A549 (cell line): ENCODE data around the gene SLIT3. TPM values are rescaled to one million over a fixed set of nuclear protein-coding genes. Genes with fewer than 3 reads are reported as not detected.

Experiments
- ATAC-seq, 2 experiments: fragments of 200-7000 bp in 1 of 2; fragments of >200 bp in 1 of 2; cut with Nextera tagmentation in 1 of 2; cut with Tn5 transposase in 1 of 2; 3 replicates each; pipeline versions ENCODE4 v1.8.0 to v1.9.1; 2018 to 2020; ENCODE audit warnings: mild to moderate bottlenecking in 1 of 2, moderate library complexity in 1 of 2
- CTCF ChIA-PET: fragments of 300-600 bp; sonication (Branson Sonifier 250); formaldehyde crosslinking; extraction: SDS; loops from one replicate; lab custom pipeline; 2021; ENCODE audit warnings: antibody characterized with exemption, inconsistent platforms; lab: Yijun Ruan, JAX
- POLR2A ChIA-PET: fragments of 350-600 bp; formaldehyde crosslinking; extraction: SDS; loops from one replicate; lab custom pipeline; 2021; ENCODE audit warnings: antibody characterized with exemption, inconsistent platforms; lab: Yijun Ruan, JAX
- DNase-seq, 2 experiments: peaks; one replicate each; pipeline versions ENCODE4 v3.0.0 to v3.0.0-alpha.2; 2011 to 2016; ENCODE audit warnings: low read depth in 1 of 2, low spot score in 1 of 2
- FAIRE-seq: peaks from 2 replicates; lab custom pipeline; 2011; peaks lifted over from hg19 to GRCh38; lab: Jason Lieb, UNC
- H3K27ac ChIP-seq, 2 experiments: fragments of >200 bp; sonication (Bioruptor Twin); formaldehyde crosslinking; 3 replicates each; pipeline ENCODE4 v1.5.1; 2016 to 2017
- H3K4me1 ChIP-seq: fragments of >200 bp; sonication (Bioruptor Twin); formaldehyde crosslinking; 3 replicates; pipeline ENCODE4 v1.6.1; 2016
- H3K4me2 ChIP-seq: fragments of >200 bp; sonication (Bioruptor Twin); formaldehyde crosslinking; 3 replicates; pipeline ENCODE4 v1.6.1; 2016
- H3K4me3 ChIP-seq: fragments of >200 bp; sonication (Bioruptor Twin); formaldehyde crosslinking; 3 replicates; pipeline ENCODE4 v1.5.1; 2016
- H3K9me3 ChIP-seq: fragments of >200 bp; sonication (Bioruptor Twin); formaldehyde crosslinking; 3 replicates; pipeline ENCODE4 v1.6.1; 2016
- BHLHE40 ChIP-seq: IDR thresholded peaks from 2 replicates; pipeline ENCODE4 v1.6.1; 2012; ENCODE audit warnings: low read depth, low read length, inconsistent platforms
- CBX8 ChIP-seq: fragments of 200-600 bp; sonication (generic); IDR thresholded peaks from 2 replicates; pipeline ENCODE4 v1.6.1; 2016
- CEBPB ChIP-seq, 2 experiments: fragments of >200 bp in 1 of 2; sonication (Bioruptor Twin) in 1 of 2; formaldehyde crosslinking in 1 of 2; IDR thresholded peaks; 2 replicates each; pipeline ENCODE4 v1.6.1; 2012 to 2016
- CHD4 ChIP-seq: fragments of 200-600 bp; sonication (generic); IDR thresholded peaks from 2 replicates; pipeline ENCODE4 v1.6.1; 2016; ENCODE audit warnings: antibody characterized with exemption, mild to moderate bottlenecking, borderline replicate concordance
- EHF ChIP-seq: fragments of 250-450 bp; sonication (Bioruptor Pico); IDR thresholded peaks from 2 replicates; pipeline ENCODE4 v1.5.0; 2020; ENCODE audit warnings: mild to moderate bottlenecking
- ESRRA ChIP-seq: fragments of 150-350 bp; IDR thresholded peaks from 2 replicates; pipeline ENCODE4 v1.6.1; 2014; ENCODE audit warnings: mild to moderate bottlenecking, low read length, borderline replicate concordance
- HDAC2 ChIP-seq: fragments of 200-600 bp; sonication (generic); IDR thresholded peaks from 2 replicates; pipeline ENCODE4 v1.6.1; 2016
- HEYL ChIP-seq: fragments of 250-450 bp; sonication (Bioruptor Pico); IDR thresholded peaks from 2 replicates; pipeline ENCODE4 v1.8.0; 2021; ENCODE audit warnings: mild to moderate bottlenecking, moderate library complexity
- HOXB13 ChIP-seq: fragments of 250-450 bp; sonication (Bioruptor Pico); IDR thresholded peaks from 2 replicates; pipeline ENCODE4 v1.5.0; 2020; ENCODE audit warnings: low read depth, mild to moderate bottlenecking, moderate library complexity
- HOXB5 ChIP-seq: fragments of 250-450 bp; sonication (Bioruptor Pico); IDR thresholded peaks from 2 replicates; pipeline ENCODE4 v1.5.0; 2020; ENCODE audit warnings: mild to moderate bottlenecking, moderate library complexity
- JUN ChIP-seq, 2 experiments: fragments of >200 bp; sonication (Bioruptor Twin); formaldehyde crosslinking; IDR thresholded peaks; 2 replicates in 1 of 2; 3 replicates in 1 of 2; pipeline ENCODE4 v1.6.1; 2016 to 2017
- JUNB ChIP-seq: fragments of >200 bp; sonication (Bioruptor Twin); formaldehyde crosslinking; IDR thresholded peaks from 2 replicates; pipeline ENCODE4 v1.6.1; 2016
- NFE2L2 ChIP-seq: fragments of 150-350 bp; conservative IDR thresholded peaks from 2 replicates; pipeline ENCODE4 v1.6.1; 2014; ENCODE audit warnings: low read length
- RAD21 ChIP-seq, 2 experiments: fragments of >200 bp in 1 of 2; sonication (Bioruptor Twin) in 1 of 2; formaldehyde crosslinking in 1 of 2; IDR thresholded peaks in 1 of 2; conservative IDR thresholded peaks in 1 of 2; 2 replicates in 1 of 2; 3 replicates in 1 of 2; pipeline ENCODE4 v1.6.1; 2012 to 2018; ENCODE audit warnings: inconsistent platforms in 1 of 2
- RARB ChIP-seq: fragments of 250-450 bp; sonication (Bioruptor Pico); IDR thresholded peaks from 2 replicates; pipeline ENCODE4 v1.8.0; 2021; ENCODE audit warnings: mild to moderate bottlenecking, moderate library complexity
- RCOR1 ChIP-seq: fragments of 150-350 bp; IDR thresholded peaks from 2 replicates; pipeline ENCODE4 v1.6.1; 2014; ENCODE audit warnings: antibody characterized with exemption, low read length, low read depth
- RNF2 ChIP-seq: fragments of 200-600 bp; sonication (generic); IDR thresholded peaks from 2 replicates; pipeline ENCODE4 v1.6.1; 2016; ENCODE audit warnings: low read depth, mild to moderate bottlenecking, antibody characterized with exemption, moderate library complexity, borderline replicate concordance
- SREBF2 ChIP-seq: fragments of 450-650 bp; IDR thresholded peaks from 2 replicates; pipeline ENCODE4 v1.6.1; 2014; ENCODE audit warnings: mild to moderate bottlenecking, moderate library complexity
- ZC3H11A ChIP-seq: fragments of 450-650 bp; IDR thresholded peaks from 2 replicates; pipeline ENCODE4 v1.6.1; 2014; ENCODE audit warnings: antibody characterized with exemption, mild to moderate bottlenecking
- ZNF302 ChIP-seq: fragments of 250-450 bp; sonication (Bioruptor Pico); IDR thresholded peaks from 2 replicates; pipeline ENCODE4 v1.9.0; 2021; ENCODE audit warnings: inconsistent platforms, mild to moderate bottlenecking, moderate library complexity
- WGBS: methylation state at CpG from one replicate; pipeline ENCODE4 v1.1.6; 2017; ENCODE audit errors: missing lambda C conversion rate; 5-methylcytosine and 5-hydroxymethylcytosine counted together
- polyA plus RNA-seq, 4 experiments: library from polyadenylated mRNA; depleted of rRNA in 3 of 4; stranded (reverse); fragments of >200 nt; fragmentation: RNase III in 1 of 4; extraction: RNeasy Plus Mini Kit Qiagen cat#74134 plus additional on column Dnase treatment in 1 of 4; gene quantifications; 2 replicates in 3 of 4; 3 replicates in 1 of 4; pipeline ENCODE4 v1.2.3, GENCODE V29; 2011 to 2017
- TF ChIP-seq, protein P1 (sequence below): fragments of 150-350 bp; IDR thresholded peaks from 2 replicates; pipeline ENCODE4 v1.6.1; 2014; ENCODE audit warnings: low read depth, mild to moderate bottlenecking, low read length
- TF ChIP-seq, protein P2 (sequence below): IDR thresholded peaks from 2 replicates; pipeline ENCODE4 v1.6.1; 2012
- TF ChIP-seq, protein P3 (sequence below): fragments of 250-450 bp; sonication (Bioruptor Pico); IDR thresholded peaks from 2 replicates; pipeline ENCODE4 v1.5.0; 2020; ENCODE audit warnings: low read depth, mild to moderate bottlenecking, moderate library complexity
- TF ChIP-seq, protein P4 (sequence below): fragments of >200 bp; sonication (Bioruptor Twin); formaldehyde crosslinking; IDR thresholded peaks from 2 replicates; pipeline ENCODE4 v1.6.1; 2016
- TF ChIP-seq, protein P5 (sequence below): IDR thresholded peaks from 2 replicates; pipeline ENCODE4 v1.6.1; 2012
- TF ChIP-seq, protein P6 (sequence below): fragments of 250-450 bp; sonication (Bioruptor Pico); IDR thresholded peaks from 2 replicates; pipeline ENCODE4 v1.5.0; 2021; ENCODE audit warnings: mild to moderate bottlenecking, moderate library complexity, borderline replicate concordance

Gene SLIT3
- polyA plus RNA-seq, 2 of the 4 experiments (the other 2 are of a cell fraction): 12.7 to 22.9 TPM

DNA sequence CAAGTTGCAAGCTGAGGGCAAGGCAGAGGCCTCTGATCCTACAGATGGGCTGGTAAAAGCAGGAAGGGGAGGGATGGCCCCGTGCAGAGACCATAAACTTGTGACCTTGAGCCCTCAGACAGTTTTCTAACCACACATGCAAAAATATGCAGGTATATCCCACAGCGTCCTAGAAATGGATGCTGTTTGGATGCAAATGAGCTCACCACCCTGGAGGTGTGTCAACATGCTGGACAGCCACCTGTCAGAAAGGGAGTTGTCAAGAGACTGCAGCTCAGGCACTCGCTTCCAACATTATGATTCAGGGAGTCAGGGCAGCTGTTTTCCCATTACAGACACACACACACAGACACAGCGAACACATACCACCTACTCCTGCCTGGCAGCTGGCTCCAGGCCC, 624.4 kb downstream of the SLIT3 start:
- ChIA-PET CTCF (interaction anchor here (1.1 kb wide), 1 partner anchor 311 kb away, joined by 3 read pairs; no protein-coding TSS in a partner anchor), POLR2A (interaction anchor here (0.6 kb wide), 1 partner anchor 441 kb away, joined by 5 read pairs; no protein-coding TSS in a partner anchor)
- ATAC-seq (no peak), DNase-seq (no peak), FAIRE-seq (no peak)
- 76% methylated on average over 4 of the region's 4 CpGs for WGBS
- H3K9me3 ChIP-seq: no peaks in the 10 kb centered on the region
- no peaks in the 10 kb centered on the region for H3K4me1 ChIP-seq
- no peak overlapping the region for H3K27ac ChIP-seq
- H3K4me2 ChIP-seq: no peak overlapping the region
- H3K4me3 ChIP-seq: no peak overlapping the region
- TF ChIP-seq, protein P1, sequence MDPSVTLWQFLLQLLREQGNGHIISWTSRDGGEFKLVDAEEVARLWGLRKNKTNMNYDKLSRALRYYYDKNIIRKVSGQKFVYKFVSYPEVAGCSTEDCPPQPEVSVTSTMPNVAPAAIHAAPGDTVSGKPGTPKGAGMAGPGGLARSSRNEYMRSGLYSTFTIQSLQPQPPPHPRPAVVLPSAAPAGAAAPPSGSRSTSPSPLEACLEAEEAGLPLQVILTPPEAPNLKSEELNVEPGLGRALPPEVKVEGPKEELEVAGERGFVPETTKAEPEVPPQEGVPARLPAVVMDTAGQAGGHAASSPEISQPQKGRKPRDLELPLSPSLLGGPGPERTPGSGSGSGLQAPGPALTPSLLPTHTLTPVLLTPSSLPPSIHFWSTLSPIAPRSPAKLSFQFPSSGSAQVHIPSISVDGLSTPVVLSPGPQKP: no peak
- TF ChIP-seq ZNF302 (CRISPR knock-in tag) (no peak), CBX8 (no peak), ESRRA (no peak), RARB (CRISPR knock-in tag) (no peak), JUN (IDR thresholded peaks at IDR 0.05) (no peak), RAD21 (conservative IDR thresholded peaks at IDR 0.05 in 1 of 2, IDR thresholded peaks at IDR 0.05 in 1 of 2) (no peak), HDAC2 (no peak), SREBF2 (no peak)
- TF ChIP-seq, protein P2, sequence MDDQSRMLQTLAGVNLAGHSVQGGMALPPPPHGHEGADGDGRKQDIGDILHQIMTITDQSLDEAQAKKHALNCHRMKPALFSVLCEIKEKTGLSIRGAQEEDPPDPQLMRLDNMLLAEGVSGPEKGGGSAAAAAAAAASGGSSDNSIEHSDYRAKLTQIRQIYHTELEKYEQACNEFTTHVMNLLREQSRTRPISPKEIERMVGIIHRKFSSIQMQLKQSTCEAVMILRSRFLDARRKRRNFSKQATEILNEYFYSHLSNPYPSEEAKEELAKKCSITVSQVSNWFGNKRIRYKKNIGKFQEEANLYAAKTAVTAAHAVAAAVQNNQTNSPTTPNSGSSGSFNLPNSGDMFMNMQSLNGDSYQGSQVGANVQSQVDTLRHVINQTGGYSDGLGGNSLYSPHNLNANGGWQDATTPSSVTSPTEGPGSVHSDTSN: no peak
- TF ChIP-seq, protein P3, sequence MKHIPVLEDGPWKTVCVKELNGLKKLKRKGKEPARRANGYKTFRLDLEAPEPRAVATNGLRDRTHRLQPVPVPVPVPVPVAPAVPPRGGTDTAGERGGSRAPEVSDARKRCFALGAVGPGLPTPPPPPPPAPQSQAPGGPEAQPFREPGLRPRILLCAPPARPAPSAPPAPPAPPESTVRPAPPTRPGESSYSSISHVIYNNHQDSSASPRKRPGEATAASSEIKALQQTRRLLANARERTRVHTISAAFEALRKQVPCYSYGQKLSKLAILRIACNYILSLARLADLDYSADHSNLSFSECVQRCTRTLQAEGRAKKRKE (CRISPR knock-in tag): no peak
- TF ChIP-seq, protein P4, sequence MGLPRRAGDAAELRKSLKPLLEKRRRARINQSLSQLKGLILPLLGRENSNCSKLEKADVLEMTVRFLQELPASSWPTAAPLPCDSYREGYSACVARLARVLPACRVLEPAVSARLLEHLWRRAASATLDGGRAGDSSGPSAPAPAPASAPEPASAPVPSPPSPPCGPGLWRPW: no peak

DNA sequence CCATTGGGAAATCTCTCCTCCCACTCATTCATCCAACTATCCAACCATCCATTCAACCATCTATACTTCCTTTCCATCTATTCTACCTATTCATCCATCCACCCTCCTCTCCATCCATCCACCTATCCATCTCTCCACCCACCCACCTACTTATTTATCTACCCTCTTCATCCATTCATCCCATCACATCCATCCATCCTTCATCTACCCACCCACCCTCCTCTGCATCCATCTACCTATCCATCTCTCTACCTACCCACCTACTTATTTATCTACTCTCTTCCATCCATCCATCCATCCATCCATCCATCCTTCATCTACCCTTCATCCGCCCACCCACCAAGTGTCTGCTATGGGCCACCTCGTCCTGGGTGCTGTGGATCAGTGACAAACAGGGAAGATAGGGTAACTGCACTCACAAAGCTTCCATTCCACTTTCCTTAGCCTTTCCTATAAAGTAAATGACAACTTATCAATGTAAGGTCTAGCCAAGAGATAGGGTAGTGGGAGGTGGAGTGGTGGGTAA, 625.0 kb downstream of the SLIT3 start:
- no peaks in the 10 kb centered on the region for H3K9me3 ChIP-seq
- H3K27ac ChIP-seq: no peak overlapping the region
- ChIA-PET CTCF (interaction anchor here (1.1 kb wide), 1 partner anchor 311 kb away, joined by 3 read pairs; no protein-coding TSS in a partner anchor), POLR2A (no interaction called here)
- no peaks in the 10 kb centered on the region for H3K4me1 ChIP-seq
- WGBS: 83% methylated on average over 2 of the region's 2 CpGs
- TF ChIP-seq HOXB13 (CRISPR knock-in tag) (no peak), CBX8 (no peak), RCOR1 (no peak), EHF (no peak), CEBPB (IDR thresholded peaks at IDR 0.05) (no peak), JUNB (no peak), ZNF302 (CRISPR knock-in tag) (no peak), HEYL (CRISPR knock-in tag) (no peak), BHLHE40 (no peak), RNF2 (no peak), NFE2L2 (no peak), CHD4 (no peak), ZC3H11A (no peak), HOXB5 (CRISPR knock-in tag) (no peak)
- TF ChIP-seq, protein P5, sequence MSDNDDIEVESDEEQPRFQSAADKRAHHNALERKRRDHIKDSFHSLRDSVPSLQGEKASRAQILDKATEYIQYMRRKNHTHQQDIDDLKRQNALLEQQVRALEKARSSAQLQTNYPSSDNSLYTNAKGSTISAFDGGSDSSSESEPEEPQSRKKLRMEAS: no peak
- TF ChIP-seq, protein P3 (CRISPR knock-in tag): no peak
- TF ChIP-seq, protein P4: no peak
- TF ChIP-seq, protein P6, sequence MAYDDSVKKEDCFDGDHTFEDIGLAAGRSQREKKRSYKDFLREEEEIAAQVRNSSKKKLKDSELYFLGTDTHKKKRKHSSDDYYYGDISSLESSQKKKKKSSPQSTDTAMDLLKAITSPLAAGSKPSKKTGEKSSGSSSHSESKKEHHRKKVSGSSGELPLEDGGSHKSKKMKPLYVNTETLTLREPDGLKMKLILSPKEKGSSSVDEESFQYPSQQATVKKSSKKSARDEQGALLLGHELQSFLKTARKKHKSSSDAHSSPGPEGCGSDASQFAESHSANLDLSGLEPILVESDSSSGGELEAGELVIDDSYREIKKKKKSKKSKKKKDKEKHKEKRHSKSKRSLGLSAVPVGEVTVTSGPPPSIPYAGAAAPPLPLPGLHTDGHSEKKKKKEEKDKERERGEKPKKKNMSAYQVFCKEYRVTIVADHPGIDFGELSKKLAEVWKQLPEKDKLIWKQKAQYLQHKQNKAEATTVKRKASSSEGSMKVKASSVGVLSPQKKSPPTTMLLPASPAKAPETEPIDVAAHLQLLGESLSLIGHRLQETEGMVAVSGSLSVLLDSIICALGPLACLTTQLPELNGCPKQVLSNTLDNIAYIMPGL: no peak
- no peak for DNase-seq
- no peak for ATAC-seq
- no peak overlapping the region for H3K4me2 ChIP-seq
- no peak overlapping the region for H3K4me3 ChIP-seq
- FAIRE-seq: no peak
